HG03432 (cell line): ENCODE results near the gene TWF2.
A peak's percentile ranks its signal among the peaks of the same experiment; 100 is the strongest.

ENCODE experiments used
- ATAC-seq: cut with Tn5 transposase; IDR thresholded peaks from one replicate; pipeline ENCODE4 v1.9.1; 2021; ENCODE audit warnings: mild to moderate bottlenecking, moderate library complexity; ENCODE audit not compliant: unreplicated experiment

Gene TWF2

DNA sequence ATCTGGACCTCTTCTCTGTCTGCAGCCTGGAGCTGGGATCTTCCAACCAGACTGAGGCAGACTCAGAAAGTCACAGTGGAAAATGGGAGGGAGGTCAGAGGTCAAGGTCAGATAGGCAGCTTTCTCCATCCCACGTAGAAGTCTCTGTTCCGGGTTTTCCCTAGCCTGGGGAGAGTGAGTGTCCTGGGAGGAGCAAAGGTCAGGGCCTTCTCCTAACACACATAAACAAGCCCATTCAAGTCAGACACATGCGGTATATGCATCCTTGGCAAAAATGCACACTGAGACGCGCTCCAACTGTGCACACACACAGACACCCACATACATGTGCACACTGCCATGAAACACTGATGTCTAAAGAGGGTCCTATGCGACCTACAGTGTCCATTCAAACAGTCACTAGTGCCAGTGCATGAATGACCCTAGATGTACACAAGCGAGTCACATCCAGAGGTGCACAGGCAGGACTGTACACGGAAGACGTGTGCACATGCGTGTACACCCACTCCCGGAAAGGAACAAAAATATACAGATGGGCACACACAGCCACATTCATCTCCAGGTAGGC, 681 bp downstream of the TWF2 start:
- no peak for ATAC-seq

DNA sequence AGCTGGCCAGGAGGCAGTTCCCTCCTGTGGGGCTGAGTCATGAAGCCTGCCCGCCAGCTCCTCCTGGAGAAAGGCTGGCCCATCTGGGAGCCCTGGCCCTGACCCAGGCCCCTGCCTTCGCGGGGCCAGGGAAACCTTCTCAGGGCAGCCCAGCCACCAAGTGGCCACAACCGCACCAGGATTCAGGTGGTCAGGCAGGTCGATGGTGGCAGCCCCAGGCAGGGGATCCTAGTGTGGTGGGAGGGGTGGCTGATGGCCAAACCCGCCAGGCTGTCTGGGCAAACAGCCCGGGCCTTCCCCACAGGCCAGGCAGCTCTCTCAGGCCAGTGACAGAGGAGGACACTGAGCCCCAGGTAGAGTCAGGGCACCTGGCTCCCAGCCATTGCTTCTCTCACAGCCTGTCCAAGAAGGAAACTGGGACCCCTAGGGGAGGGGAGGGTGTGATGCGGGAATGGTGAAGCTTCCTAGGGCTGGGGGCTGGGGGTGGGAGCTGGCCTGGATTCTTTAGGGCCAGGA, 1.2 kb downstream of the TWF2 start:
- no peak for ATAC-seq

- no peak for ATAC-seq
These were observed 1.8 kb downstream of the TWF2 start for GRCh38 chr3:52237006-52237656.

DNA sequence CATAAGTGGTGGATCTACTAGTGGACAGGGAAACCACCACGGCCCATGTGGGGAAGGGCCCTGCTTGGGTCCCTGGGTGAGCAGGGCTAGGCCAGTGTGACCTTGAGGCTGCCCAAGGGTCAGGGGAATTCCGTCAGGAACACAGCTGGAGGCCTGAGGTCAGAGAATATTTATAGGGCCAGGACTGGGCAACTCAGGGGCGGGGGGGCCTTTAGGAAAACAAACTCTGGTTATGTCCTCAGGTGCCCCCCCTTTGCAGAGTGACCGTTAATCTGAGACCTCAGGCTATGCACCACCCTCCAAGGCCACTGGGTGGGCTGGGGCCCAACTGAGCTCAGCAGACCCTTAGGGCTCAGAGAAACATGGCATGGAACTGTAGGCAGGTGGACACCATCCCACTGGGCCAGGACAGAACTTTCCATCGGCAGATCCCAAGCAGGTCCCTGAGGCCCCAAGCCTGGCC, 2.5 kb downstream of the TWF2 start:
- ATAC-seq, result no peak

DNA sequence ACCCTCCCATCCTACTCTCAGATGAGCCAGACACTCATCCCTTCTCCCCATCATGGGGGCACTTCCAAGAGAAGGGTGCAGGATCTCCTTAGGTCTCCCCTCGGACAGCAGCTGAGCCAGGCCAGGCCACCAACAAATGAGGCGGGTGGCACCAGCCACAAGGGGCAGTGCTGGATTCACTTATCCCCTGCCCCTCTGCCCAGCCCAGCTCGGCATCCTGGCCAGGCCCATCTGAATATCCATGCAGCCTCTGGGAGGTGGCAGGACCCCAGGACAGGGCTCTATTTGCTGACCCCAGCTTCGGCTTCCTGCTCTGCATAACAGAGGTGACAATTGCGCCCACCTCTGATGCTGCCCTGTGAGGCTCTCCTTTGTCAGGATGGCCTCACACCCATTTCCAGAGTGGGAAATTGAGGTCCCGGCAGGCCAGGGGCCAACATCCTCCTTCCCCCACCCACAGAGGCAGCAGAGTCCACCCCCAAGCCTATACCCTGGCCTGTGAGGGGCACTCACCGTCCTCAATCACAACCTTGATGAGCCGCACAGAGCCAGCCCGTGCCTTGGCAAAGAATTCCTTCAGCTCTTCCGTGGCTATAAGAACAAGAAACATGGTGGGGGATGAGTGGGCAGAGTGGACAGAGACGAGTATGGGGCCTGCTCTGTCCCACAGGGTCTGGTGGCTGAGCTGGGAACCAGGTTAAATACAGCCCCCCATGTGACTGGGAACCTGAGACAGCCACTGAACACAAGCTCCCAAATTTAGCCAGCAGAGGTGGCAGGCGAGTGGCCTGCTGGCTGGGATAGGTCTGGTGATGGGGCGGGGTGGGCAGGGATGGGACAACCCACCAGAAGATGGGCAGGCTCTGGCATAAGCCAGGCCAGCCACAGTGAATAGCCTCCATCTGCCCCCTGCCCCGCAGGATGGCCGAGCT, 4.2 kb downstream of the TWF2 start:
- no peak for ATAC-seq

GRCh38 chr3:52233968-52234367, 5.0 kb downstream of the TWF2 start:
- no peak for ATAC-seq

GRCh38 chr3:52233108-52233591, 5.8 kb downstream of the TWF2 start:
- no peak for ATAC-seq

DNA sequence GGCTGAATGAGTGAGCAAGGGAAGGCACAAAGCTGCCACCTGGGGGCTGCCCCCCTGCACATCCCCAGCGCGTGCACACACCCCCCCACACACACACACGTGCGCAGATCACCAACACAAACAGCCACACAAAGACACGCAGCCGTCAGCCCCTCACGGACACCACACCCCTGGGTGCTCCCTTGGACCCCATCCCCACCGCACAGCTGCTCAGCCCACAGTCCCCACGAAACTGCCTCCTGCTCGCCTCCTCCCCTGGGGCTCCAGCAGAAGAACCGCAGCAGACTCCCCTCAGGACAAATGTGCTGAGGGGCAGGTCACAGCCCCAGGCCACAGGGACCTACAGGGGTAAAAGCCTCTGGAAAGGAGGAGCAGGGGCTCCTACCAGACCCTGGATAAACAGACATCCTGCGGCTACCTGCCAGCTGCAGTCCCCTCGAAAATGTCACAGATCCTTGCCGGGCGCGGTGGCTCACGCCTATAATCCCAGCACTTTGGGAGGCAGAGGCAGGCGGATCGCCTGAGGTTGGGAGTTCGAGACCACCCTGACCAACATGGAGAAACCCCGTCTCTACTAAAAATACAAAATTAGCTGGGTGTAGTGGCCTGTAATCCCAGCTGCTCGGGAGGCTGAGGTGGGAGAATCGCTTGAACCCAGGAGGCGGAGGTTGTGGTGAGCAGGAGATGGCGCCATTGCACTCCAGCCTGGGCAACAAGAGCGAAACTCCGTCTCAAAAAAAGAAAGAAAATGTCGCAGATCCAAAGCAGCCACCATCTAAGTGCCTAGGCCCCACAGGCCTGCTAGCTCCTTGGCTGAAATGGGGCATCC, 6.5 kb downstream of the TWF2 start:
- ATAC-seq, result no peak

DNA sequence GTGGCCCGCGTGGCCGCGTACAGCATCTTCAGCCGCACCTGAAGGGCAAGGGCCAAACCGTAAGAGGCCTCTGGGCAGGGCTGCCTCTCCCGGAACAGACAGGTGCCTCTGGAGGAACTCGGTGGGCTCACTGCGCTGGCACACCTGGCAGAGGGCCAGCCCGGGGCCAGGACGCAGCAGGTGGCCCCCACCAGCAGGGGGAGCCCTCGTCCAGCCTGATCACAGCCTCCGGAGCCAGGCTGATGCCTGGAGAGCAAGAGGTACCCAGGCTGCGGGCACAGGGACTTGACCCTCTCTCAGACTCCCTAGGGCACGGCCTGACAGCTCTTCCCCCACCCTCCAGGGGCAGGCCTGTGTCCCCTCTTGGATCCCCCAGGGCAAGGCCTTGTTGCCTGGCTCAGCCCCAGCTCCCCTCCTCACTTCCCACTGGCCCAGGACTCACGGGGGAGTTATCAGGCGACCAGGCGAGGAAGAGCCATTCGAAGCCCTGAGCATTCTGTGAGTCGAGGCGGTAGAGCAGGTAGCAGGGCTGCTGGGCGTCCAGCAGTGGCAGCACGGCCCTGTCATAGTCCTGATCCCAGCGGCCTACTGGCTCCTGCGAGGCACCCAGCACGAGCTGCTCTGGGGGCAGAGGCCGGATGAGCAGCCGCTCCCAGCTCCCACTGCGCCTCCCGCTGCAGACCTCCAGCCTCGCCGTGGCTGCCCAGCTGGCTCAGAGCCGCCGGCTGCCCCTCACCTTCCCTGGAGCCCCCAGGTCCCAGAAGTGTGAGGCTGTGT, 7.3 kb downstream of the TWF2 start:
- ATAC-seq, result peak; percentile 48

- ATAC-seq, result no peak
These were observed 8.0 kb downstream of the TWF2 start for GRCh38 chr3:52230889-52231499.

DNA sequence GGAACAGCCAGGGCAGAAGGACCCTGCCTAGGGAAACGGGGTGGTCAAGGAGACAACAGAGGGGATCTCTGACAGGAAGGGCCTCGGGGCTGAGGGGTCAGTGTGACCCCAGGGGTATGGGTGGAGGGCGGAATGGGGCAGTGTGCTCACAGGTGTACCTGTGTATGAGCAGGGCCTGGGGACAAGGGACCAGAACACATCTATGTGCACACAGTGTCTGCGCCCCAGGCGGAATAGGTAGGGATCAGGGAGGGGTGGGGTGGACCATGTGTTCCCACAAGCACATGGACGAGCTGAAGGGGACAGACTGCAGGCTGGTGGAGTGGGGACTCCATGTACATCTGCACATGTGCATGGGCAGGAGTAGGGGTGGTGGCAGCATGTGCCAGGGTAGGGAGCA, 8.5 kb downstream of the TWF2 start:
- no peak for ATAC-seq

DNA sequence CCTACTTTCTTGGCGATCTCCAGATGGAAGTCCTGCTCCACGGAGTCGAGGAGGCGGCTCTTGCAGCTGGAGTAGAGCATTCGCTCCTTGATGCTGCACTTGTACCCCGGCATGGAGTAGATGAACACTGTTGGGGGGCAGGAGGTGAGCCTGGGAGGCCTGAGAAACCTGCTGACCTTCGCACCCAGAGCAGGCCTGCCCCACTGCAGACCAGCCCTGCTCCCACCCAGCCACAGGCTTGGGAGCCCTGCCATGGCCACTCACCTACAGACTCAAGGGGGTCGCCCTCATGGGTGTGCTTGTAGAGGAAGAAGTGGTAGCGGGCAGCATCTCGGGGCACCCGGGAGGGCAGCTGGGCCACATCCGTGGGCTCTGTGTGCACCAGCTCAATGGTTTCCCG, 9.3 kb downstream of the TWF2 start:
- no peak for ATAC-seq

- no peak for ATAC-seq
These were observed 10.1 kb downstream of the TWF2 start for GRCh38 chr3:52228751-52229291.

GRCh38 chr3:52228266-52228665, 10.7 kb downstream of the TWF2 start:
- no peak for ATAC-seq

- ATAC-seq, result no peak
These were observed 11.2 kb downstream of the TWF2 start for GRCh38 chr3:52227766-52228165.

DNA sequence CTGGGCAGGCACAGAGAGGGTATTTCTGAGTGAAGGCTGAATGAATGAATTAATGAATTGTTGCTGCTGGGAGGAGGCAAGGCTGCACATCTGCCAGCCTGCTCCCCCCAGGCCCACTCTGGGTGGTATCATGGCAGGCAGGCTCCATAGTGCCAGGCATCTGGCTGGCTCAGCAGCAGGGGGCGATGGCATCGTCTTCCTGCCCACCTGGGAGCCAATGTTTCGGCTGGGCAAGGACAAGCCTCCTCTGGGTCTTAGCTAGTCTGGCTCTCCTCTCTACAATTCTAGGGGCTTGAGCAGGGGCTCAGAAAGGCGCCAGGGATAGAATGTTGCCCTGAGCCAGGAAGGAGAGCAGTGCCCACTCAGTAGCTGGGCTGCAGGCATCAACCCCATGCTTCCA, 11.8 kb downstream of the TWF2 start:
- no peak for ATAC-seq

DNA sequence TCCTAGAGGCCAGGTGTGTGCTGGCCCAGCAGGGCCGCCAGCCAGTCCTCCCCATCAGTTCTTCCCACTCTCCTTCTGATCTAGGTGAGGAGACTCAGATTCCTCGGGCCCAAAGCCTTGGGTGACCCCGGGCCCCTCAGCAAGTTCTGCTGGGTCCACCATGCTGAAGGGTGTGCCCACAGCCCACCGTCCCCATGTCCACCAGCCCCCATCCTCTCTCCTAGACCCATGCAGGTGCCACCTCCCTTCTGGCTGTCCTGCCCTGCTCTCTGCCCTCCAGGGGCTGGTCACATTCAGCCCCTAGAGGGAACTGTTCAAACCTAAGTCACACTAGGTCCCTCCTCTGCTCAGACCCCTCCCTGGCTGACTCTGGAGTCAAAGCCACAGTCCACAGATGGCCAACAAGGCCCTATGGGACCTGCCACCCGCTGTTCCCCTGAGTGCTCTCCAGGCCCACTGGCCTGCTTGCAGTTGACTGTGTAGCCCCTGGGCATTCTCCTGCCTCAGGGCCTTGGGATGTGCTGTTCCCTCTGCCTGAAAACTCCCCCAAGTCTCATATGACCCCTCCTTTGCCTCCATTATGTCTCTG, 12.6 kb downstream of the TWF2 start:
- ATAC-seq, result peak; percentile 11

DNA sequence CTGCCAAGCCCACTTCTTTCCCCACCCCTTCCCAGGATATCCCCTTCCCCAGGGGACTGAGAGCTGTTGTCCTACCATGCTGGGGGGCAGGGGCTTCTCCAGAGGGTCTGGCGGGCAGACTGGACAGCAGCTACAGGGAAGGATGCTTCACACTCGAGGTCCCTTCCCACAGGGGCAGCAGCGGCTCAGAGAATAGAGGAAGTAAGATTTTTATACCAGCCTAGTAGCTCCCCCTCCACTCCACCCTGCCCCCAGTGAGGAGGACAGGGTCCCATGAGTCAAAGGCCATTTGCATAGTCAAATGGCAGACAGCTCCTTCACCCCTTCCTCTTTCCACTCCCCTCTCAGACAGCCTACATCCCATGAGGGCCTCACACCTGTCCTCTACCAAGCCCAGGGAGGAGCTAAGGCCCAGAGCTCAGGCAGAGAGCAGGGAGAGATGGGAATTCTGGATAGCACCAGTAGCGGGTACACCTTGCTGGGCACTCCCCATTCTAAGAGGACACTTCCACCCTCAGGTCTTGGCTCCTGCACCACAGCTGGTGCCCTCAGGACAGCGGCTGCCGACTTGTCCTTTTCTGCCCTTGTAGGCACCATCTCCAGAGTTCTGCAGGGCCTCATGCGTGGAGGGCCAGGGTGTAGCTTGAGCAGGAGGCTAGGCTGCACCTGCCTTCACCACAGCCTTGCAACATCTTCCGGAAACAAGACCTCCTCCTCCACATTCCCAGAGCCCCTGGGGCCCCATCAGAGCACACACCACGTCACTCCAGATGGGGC, 13.3 kb downstream of the TWF2 start, which contains the start of gene TLR9:
TLR9 (minus strand) TSS at position 194 of the 777 bp plus-strand sequence; CDS start at position 78, 116 bp downstream.
- peak; percentile 75 for ATAC-seq
